B cell (primary cell): Measurements from ENCODE around the gene WNT9B. TPM values are rescaled to one million over a fixed set of nuclear protein-coding genes. Genes with fewer than 3 reads are reported as not detected.

Experiments
- ATAC-seq: fragments of 200-7000 bp; cut with Tn5 transposase; one replicate; pipeline ENCODE4 v1.10.0; 2021; ENCODE audit warnings: low read depth, mild to moderate bottlenecking, moderate number of reproducible peaks, moderate library complexity
- CTCF ChIA-PET: fragments of 350-600 bp; sonication (Branson Sonifier 250); formaldehyde crosslinking; loops from one replicate; lab custom pipeline; 2021; ENCODE audit warnings: antibody characterized with exemption, inconsistent platforms; lab: Charles Lee
- POLR2A ChIA-PET: fragments of 350-600 bp; sonication (Branson Sonifier 250); formaldehyde crosslinking; loops from one replicate; lab custom pipeline; 2021; ENCODE audit warnings: antibody characterized with exemption; lab: Charles Lee
- DNase-seq: peaks from one replicate; pipeline ENCODE4 v3.0.0; 2013
- H2AFZ ChIP-seq: 2 replicates; pipeline ENCODE4 v1.6.1; 2012; ENCODE audit warnings: mild to moderate bottlenecking, low read depth, low read length; ENCODE audit not compliant: insufficient read depth, poor library complexity, severe bottlenecking
- H3K27ac ChIP-seq, 2 donors: 1 replicate in 1 of 2; 2 replicates in 1 of 2; pipeline ENCODE4 v1.5.1; 2012 to 2013; ENCODE audit warnings: low read length in 2 of 2, mild to moderate bottlenecking in 2 of 2, moderate library complexity in 1 of 2
- H3K27me3 ChIP-seq, 4 experiments: fragments of 200-600 bp in 1 of 4; sonication (generic) in 1 of 4; replicated peaks in 1 of 4; 1 replicate in 2 of 4; 2 replicates in 2 of 4; pipeline versions ENCODE4 v1.6.1 to v1.7.0; 2013 to 2016; ENCODE audit warnings: low read length in 3 of 4, mild to moderate bottlenecking in 2 of 4, mixed read lengths in 1 of 4, moderate library complexity in 1 of 4; ENCODE audit not compliant: insufficient read depth in 4 of 4, control insufficient read depth in 3 of 4; ENCODE audit errors: control extremely low read depth in 1 of 4
- H3K36me3 ChIP-seq, 2 experiments: replicated peaks in 1 of 2; 1 replicate in 1 of 2; 2 replicates in 1 of 2; pipeline versions ENCODE4 v1.6.1 to v1.7.1; 2013; ENCODE audit warnings: low read length in 1 of 2; ENCODE audit not compliant: insufficient read depth in 2 of 2, control insufficient read depth in 1 of 2; ENCODE audit errors: control extremely low read depth in 1 of 2, extremely low read depth in 1 of 2
- H3K4me1 ChIP-seq, 2 donors: fragments of 200-600 bp in 1 of 2; sonication (generic) in 1 of 2; 1 replicate in 1 of 2; 2 replicates in 1 of 2; pipeline versions ENCODE4 v1.5.1 to v1.6.1; 2013 to 2017; ENCODE audit warnings: low read length in 2 of 2; ENCODE audit not compliant: control insufficient read depth in 2 of 2, insufficient read depth in 2 of 2
- H3K4me2 ChIP-seq: replicated peaks from 2 replicates; pipeline ENCODE3; 2012; ENCODE audit warnings: mild to moderate bottlenecking, low read depth, low read length; ENCODE audit not compliant: poor library complexity, severe bottlenecking
- H3K4me3 ChIP-seq, 5 experiments: fragments of 200-600 bp in 1 of 5; sonication (generic) in 1 of 5; 1 replicate in 3 of 5; 2 replicates in 2 of 5; pipeline versions ENCODE4 v1.5.1 to v1.7.0; 2011 to 2016; ENCODE audit warnings: low read length in 4 of 5, mild to moderate bottlenecking in 4 of 5, low read depth in 2 of 5, control low read depth in 1 of 5, moderate library complexity in 1 of 5; ENCODE audit not compliant: insufficient read depth in 1 of 5; ENCODE audit errors: control extremely low read depth in 1 of 5, extremely low read depth in 1 of 5
- H3K79me2 ChIP-seq: fragments of 200-600 bp; sonication (generic); one replicate; pipeline ENCODE4 v1.6.0; 2016; ENCODE audit warnings: low read length; ENCODE audit not compliant: control insufficient read depth, insufficient read depth
- H3K9ac ChIP-seq: fragments of 200-600 bp; sonication (generic); 2 replicates; pipeline ENCODE4 v1.6.1; 2017; ENCODE audit warnings: mild to moderate bottlenecking, low read length, moderate library complexity
- H3K9me3 ChIP-seq, 3 donors: one replicate each; pipeline versions ENCODE4 v1.6.1 to v1.7.1; 2013; ENCODE audit warnings: low read length in 2 of 3; ENCODE audit not compliant: control insufficient read depth in 2 of 3, insufficient read depth in 1 of 3; ENCODE audit errors: control extremely low read depth in 1 of 3
- H4K20me1 ChIP-seq: 2 replicates; pipeline ENCODE4 v1.6.0; 2012; ENCODE audit warnings: mild to moderate bottlenecking, low read length; ENCODE audit not compliant: insufficient read depth, control insufficient read depth, poor library complexity, severe bottlenecking
- H3K27ac Mint-ChIP-seq: one replicate; pipeline ENCODE4 v1.8.0; 2021; ENCODE audit warnings: mixed read lengths
- H3K27me3 Mint-ChIP-seq: one replicate; pipeline ENCODE4 v1.8.0; 2021; ENCODE audit warnings: mixed read lengths
- H3K4me1 Mint-ChIP-seq: one replicate; pipeline ENCODE4 v1.8.0; 2021; ENCODE audit warnings: mixed read lengths
- H3K4me3 Mint-ChIP-seq: one replicate; pipeline ENCODE4 v1.8.0; 2021; ENCODE audit warnings: mixed read lengths
- H3K9me3 Mint-ChIP-seq: one replicate; pipeline ENCODE4 v1.8.0; 2022; ENCODE audit warnings: mixed read lengths; ENCODE audit not compliant: insufficient read depth
- EZH2 ChIP-seq: IDR thresholded peaks from 2 replicates; pipeline ENCODE4 v1.6.1; 2012; ENCODE audit warnings: borderline replicate concordance, low read depth, mild to moderate bottlenecking, moderate library complexity, low read length; ENCODE audit not compliant: insufficient read depth, poor library complexity, severe bottlenecking
- WGBS: methylation state at CpG from one replicate; pipeline ENCODE4 v1.1.5; 2013; ENCODE audit warnings: missing lambda C conversion rate; ENCODE audit not compliant: insufficient coverage; 5-methylcytosine and 5-hydroxymethylcytosine counted together
- intact Hi-C: fragments of 100-400 bp; cut with micrococcal nuclease; formaldehyde crosslinking; loops from one replicate; pipeline ENCODE4 v1.10.0; 2022
- polyA plus RNA-seq: library from polyadenylated mRNA; depleted of rRNA; stranded (reverse); fragments of >200 nt; gene quantifications from 2 replicates; pipeline ENCODE4 v1.2.3, GENCODE V29; 2012
- total RNA-seq, 2 donors: library from RNA; stranded (reverse); fragments of 120-200 nt in 1 of 2; gene quantifications; 1 replicate in 1 of 2; 2 replicates in 1 of 2; pipeline versions ENCODE4 v1.2.3 to v1.2.4, GENCODE V29; 2013 to 2022
- TF ChIP-seq, protein P1 (sequence below): fragments of 200-600 bp; IDR thresholded peaks from one replicate; pipeline ENCODE4 v1.8.0; 2022; ENCODE audit warnings: antibody characterized with exemption, mild to moderate bottlenecking

Gene WNT9B
- total and polyA plus RNA-seq, 2 donors (not counting 1 experiment from before 2014, with no cell fraction given), result not detected

GRCh38 chr17:46820592-46821450 lies 30.6 kb upstream of the WNT9B start:
- intact Hi-C loops, result no loop called here
- no peak for ATAC-seq
- Mint-ChIP-seq H3K4me3 (peak overlapping the region; percentile 89), H3K27me3 (peaks cover 57% of the 10 kb centered on the region), H3K27ac (no peak overlapping the region), H3K4me1 (peaks cover 39% of the 10 kb centered on the region), H3K9me3 (no peaks in the 10 kb centered on the region)
- peak; percentile 32 for DNase-seq
- Histone ChIP-seq H3K4me3 (no peak overlapping the region), H3K27me3 (peaks cover 0 to 82% (median 47%) of the 10 kb centered on the region in 4 experiments), H4K20me1 (no peaks in the 10 kb centered on the region), H3K9me3 (peaks cover 0 to 33% (median 0%) of the 10 kb centered on the region in 3 donors), H3K79me2 (no peaks in the 10 kb centered on the region), H3K27ac (no peak overlapping the region), H3K36me3 (no peaks in the 10 kb centered on the region), H2AFZ (peak overlapping the region; percentile 51), H3K4me1 (peaks cover 47 to 59% of the 10 kb centered on the region in 2 donors), H3K9ac (no peak overlapping the region), H3K4me2 (peak overlapping the region; percentile 93)
- CTCF ChIA-PET, result interaction anchor here (1.5 kb wide), 1 partner anchor 12 kb away, joined by 4 read pairs; no protein-coding TSS in a partner anchor
- POLR2A ChIA-PET, result no interaction called here
- WGBS, result 59% methylated on average over 5 of the region's 13 CpGs
- no peak for TF ChIP-seq EZH2
- TF ChIP-seq, protein P1, sequence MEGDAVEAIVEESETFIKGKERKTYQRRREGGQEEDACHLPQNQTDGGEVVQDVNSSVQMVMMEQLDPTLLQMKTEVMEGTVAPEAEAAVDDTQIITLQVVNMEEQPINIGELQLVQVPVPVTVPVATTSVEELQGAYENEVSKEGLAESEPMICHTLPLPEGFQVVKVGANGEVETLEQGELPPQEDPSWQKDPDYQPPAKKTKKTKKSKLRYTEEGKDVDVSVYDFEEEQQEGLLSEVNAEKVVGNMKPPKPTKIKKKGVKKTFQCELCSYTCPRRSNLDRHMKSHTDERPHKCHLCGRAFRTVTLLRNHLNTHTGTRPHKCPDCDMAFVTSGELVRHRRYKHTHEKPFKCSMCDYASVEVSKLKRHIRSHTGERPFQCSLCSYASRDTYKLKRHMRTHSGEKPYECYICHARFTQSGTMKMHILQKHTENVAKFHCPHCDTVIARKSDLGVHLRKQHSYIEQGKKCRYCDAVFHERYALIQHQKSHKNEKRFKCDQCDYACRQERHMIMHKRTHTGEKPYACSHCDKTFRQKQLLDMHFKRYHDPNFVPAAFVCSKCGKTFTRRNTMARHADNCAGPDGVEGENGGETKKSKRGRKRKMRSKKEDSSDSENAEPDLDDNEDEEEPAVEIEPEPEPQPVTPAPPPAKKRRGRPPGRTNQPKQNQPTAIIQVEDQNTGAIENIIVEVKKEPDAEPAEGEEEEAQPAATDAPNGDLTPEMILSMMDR, result no peak
